Transverse colon (tissue), 4 donors: ENCODE measurements around the gene METAP2. TPM values are rescaled to one million over a fixed set of nuclear protein-coding genes. Genes with fewer than 3 reads are reported as not detected.
"Not testable (repeated sequence)": the region's sequence is repeated elsewhere in the genome, so short reads cannot be mapped to it uniquely, and the experiment has no call there.

Experiments used
- DNase-seq: peaks from one replicate; pipeline ENCODE4 v3.0.0-alpha.2; 2019
- H3K27ac ChIP-seq, 4 donors: fragments of 200-600 bp; sonication (generic); 2 replicates each; pipeline ENCODE4 v1.5.1; 2016 to 2018; ENCODE audit warnings: inconsistent platforms in 4 of 4
- H3K27me3 ChIP-seq: fragments of 200-600 bp; sonication (generic); 2 replicates; pipeline ENCODE4 v1.5.1; 2017; ENCODE audit warnings: inconsistent platforms
- H3K36me3 ChIP-seq, 4 donors: fragments of 200-600 bp; sonication (generic); 2 replicates each; pipeline ENCODE4 v1.5.1; 2017 to 2019; ENCODE audit warnings: inconsistent platforms in 4 of 4
- H3K4me1 ChIP-seq, 4 donors: fragments of 200-600 bp; sonication (generic); 2 replicates each; pipeline ENCODE4 v1.5.1; 2017 to 2020; ENCODE audit warnings: inconsistent platforms in 4 of 4
- H3K4me3 ChIP-seq, 4 donors: fragments of 200-600 bp; sonication (generic); 1 replicate in 1 of 4; 2 replicates in 3 of 4; pipeline versions ENCODE4 v1.5.1 to v1.6.1; 2017 to 2019; ENCODE audit warnings: inconsistent platforms in 4 of 4
- H3K9me3 ChIP-seq, 2 donors: fragments of 200-600 bp; sonication (generic); 2 replicates each; pipeline ENCODE4 v1.5.1; 2017 to 2019; ENCODE audit warnings: inconsistent platforms in 2 of 2
- EP300 ChIP-seq: sonication (generic); formaldehyde crosslinking; IDR thresholded peaks from one replicate; pipeline ENCODE4 v1.6.1; 2017; ENCODE audit warnings: antibody characterized with exemption, low read depth
- POLR2A ChIP-seq: fragments of 450-650 bp; IDR thresholded peaks from one replicate; pipeline ENCODE4 v1.6.1; 2016; ENCODE audit warnings: antibody characterized with exemption, mild to moderate bottlenecking, moderate library complexity
- POLR2AphosphoS5 ChIP-seq, 3 donors: sonication (generic); formaldehyde crosslinking; IDR thresholded peaks; one replicate each; pipeline ENCODE4 v1.6.1; 2016; ENCODE audit warnings: antibody characterized with exemption in 3 of 3
- WGBS, 2 donors: methylation state at CpG; one replicate each; pipeline ENCODE4 v1.1.5; 2018; ENCODE audit warnings: low coverage in 1 of 2; 5-methylcytosine and 5-hydroxymethylcytosine counted together
- in situ Hi-C, 4 donors: fragments of 200-750 bp; cut with MboI; loops; one replicate each; pipeline versions ENCODE4 v1.15.0 to v1.15.1; 2017; ENCODE audit warnings: low sequenced_read_pairs in 3 of 4, low pct_ligation_motif_present in 1 of 4, low pct_unique_long_range_greater_than_20kb in 1 of 4
- intact Hi-C: fragments of 100-400 bp; cut with DNase I; formaldehyde crosslinking; loops from one replicate; pipeline ENCODE4 v1.15.1; 2023; ENCODE audit warnings: low total_unique reads
- total RNA-seq, 4 donors: library from RNA; depleted of rRNA; stranded (reverse); fragments of >200 nt; gene quantifications; one replicate each; pipeline ENCODE4 v1.1.0, GENCODE V29; 2016
- TF ChIP-seq, protein P1 (sequence below), 5 experiments: fragments of 200-600 bp in 3 of 5; fragments of 450-650 bp in 2 of 5; sonication (generic) in 3 of 5; IDR thresholded peaks; 1 replicate in 2 of 5; 2 replicates in 3 of 5; pipeline ENCODE4 v1.5.1; 2016 to 2017; ENCODE audit warnings: antibody characterized with exemption in 5 of 5, inconsistent platforms in 3 of 5, mild to moderate bottlenecking in 2 of 5, moderate library complexity in 1 of 5

Gene METAP2
- total RNA-seq, 4 donors from 2014 or later: 5.2 to 59.7 (median 42.7) TPM

DNA sequence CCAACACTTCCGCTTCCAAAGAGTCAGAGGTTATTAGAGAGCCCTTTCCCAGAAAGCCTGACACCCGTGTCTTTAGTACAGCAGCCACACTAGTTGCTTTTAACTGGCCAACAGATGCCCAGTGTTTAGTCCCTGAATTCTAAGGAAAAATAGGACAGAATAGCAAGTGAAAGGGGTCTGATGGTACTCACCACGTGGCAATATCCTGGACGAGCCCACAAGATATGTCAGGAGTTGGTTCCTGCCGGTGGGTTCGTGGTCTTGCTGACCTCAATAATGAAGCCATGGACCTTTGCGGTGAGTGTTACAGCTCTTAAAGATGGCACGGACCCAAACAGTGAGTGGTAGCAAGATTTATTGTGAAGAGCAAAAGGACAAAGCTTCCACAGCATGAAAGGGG, 16.3 kb upstream of the METAP2 start:
- H3K9me3 ChIP-seq: peaks cover 16 to 19% of the 10 kb centered on the region in 2 donors
- H3K36me3 ChIP-seq, H3K27me3 ChIP-seq, in situ Hi-C loops, H3K4me1 ChIP-seq, DNase-seq, H3K27ac ChIP-seq, intact Hi-C loops, H3K4me3 ChIP-seq: not testable (repeated sequence)
- 74 to 84% methylated on average over 7 to 8 of the region's 8 CpGs for WGBS, 2 donors

DNA sequence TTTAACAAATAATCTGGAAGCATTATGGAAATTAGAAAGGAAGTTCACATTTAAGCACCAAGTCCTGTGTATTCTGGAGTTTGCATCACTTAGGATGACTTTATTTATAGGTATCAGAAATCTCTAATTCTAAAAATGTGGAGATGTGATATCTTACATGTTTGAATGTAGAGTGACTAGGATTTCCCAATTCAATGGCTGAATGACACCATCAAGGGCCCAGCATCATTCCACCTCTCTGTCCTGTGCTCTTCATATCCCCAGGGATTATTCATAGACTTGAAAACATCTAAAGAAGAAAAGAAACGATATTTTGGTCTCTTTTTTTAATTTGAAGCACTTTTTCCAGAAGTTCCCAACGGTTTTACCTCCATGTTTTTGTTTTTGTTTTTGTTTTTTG, 15.2 kb upstream of the METAP2 start:
- DNase-seq: no peak
- WGBS, 2 donors: 46% methylated on average over 2 of the region's 2 CpGs
- Histone ChIP-seq H3K4me1 (no peaks in the 10 kb centered on the region), H3K4me3 (no peak overlapping the region), H3K9me3 (peaks cover 16 to 19% of the 10 kb centered on the region in 2 donors), H3K36me3 (no peaks in the 10 kb centered on the region), H3K27ac (no peak overlapping the region), H3K27me3 (no peaks in the 10 kb centered on the region)
- TF ChIP-seq POLR2AphosphoS5 (IDR thresholded peaks at IDR 0.05) (no peak), POLR2A (no peak), EP300 (no peak)
- TF ChIP-seq, protein P1, sequence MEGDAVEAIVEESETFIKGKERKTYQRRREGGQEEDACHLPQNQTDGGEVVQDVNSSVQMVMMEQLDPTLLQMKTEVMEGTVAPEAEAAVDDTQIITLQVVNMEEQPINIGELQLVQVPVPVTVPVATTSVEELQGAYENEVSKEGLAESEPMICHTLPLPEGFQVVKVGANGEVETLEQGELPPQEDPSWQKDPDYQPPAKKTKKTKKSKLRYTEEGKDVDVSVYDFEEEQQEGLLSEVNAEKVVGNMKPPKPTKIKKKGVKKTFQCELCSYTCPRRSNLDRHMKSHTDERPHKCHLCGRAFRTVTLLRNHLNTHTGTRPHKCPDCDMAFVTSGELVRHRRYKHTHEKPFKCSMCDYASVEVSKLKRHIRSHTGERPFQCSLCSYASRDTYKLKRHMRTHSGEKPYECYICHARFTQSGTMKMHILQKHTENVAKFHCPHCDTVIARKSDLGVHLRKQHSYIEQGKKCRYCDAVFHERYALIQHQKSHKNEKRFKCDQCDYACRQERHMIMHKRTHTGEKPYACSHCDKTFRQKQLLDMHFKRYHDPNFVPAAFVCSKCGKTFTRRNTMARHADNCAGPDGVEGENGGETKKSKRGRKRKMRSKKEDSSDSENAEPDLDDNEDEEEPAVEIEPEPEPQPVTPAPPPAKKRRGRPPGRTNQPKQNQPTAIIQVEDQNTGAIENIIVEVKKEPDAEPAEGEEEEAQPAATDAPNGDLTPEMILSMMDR (IDR thresholded peaks at IDR 0.05): no peak
- in situ Hi-C loops (no loop called here), intact Hi-C loops (no loop called here)

DNA sequence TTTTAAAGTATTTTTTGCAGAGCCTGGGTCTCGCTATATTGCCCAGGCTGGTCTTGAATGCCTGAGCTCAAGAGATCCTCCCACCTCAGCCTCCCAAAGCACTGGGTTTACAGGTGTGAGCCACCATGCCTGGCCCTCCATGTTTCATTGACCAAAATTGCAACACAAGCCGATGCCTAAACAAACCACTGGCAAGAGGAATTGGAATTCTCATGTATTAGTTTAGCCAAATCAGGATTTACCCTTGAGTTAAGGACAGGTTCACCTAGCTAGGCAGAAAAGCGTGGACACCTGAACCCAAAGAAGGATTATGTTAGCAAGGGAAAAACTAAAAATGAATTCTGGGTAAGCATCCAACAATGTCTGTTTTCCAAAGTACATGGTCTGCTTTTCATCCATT, 14.6 kb upstream of the METAP2 start:
- H3K27ac ChIP-seq: no peak overlapping the region
- TF ChIP-seq EP300 (no peak), POLR2AphosphoS5 (IDR thresholded peaks at IDR 0.05) (no peak), POLR2A (no peak)
- TF ChIP-seq, protein P1 (IDR thresholded peaks at IDR 0.05): no peak
- no peak for DNase-seq
- peaks cover 16 to 19% of the 10 kb centered on the region in 2 donors for H3K9me3 ChIP-seq
- H3K36me3 ChIP-seq: no peaks in the 10 kb centered on the region
- no peaks in the 10 kb centered on the region for H3K27me3 ChIP-seq
- H3K4me1 ChIP-seq: no peaks in the 10 kb centered on the region
- in situ Hi-C loops (no loop called here), intact Hi-C loops (no loop called here)
- 86% methylated on average over 2 to 3 of the region's 3 CpGs for WGBS, 2 donors
- no peak overlapping the region for H3K4me3 ChIP-seq

DNA sequence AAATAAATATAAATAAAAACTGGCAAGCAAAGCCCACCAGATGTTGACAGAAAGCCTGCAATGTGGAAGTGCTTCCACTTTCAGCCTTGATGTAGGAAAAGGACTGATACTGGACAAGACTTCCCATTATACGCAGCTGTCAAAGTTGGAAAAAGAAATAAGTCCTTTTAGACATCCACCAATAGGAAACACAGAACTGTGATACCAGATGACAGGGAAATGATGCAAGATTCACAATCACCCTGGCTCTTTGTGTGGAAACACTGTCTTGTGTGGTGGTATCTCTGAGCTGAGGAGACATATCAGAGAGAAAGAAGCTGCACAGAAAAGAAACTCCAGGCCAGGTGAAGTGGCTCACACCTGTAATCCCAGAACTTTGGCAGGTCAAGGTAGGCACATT, 13.8 kb upstream of the METAP2 start:
- no peak for TF ChIP-seq POLR2A
- TF ChIP-seq, protein P1 (IDR thresholded peaks at IDR 0.05): no peak
- TF ChIP-seq POLR2AphosphoS5 (IDR thresholded peaks at IDR 0.05): no peak
- no peak for TF ChIP-seq EP300
- Histone ChIP-seq H3K4me1 (no peaks in the 10 kb centered on the region), H3K9me3 (peaks cover 16 to 19% of the 10 kb centered on the region in 2 donors), H3K27me3 (no peaks in the 10 kb centered on the region), H3K27ac (no peak overlapping the region), H3K36me3 (no peaks in the 10 kb centered on the region), H3K4me3 (no peak overlapping the region)
- 89 to 100% methylated on average over 1 of the region's 1 CpG for WGBS, 2 donors
- no peak for DNase-seq
- intact Hi-C loops (no loop called here), in situ Hi-C loops (no loop called here)

DNA sequence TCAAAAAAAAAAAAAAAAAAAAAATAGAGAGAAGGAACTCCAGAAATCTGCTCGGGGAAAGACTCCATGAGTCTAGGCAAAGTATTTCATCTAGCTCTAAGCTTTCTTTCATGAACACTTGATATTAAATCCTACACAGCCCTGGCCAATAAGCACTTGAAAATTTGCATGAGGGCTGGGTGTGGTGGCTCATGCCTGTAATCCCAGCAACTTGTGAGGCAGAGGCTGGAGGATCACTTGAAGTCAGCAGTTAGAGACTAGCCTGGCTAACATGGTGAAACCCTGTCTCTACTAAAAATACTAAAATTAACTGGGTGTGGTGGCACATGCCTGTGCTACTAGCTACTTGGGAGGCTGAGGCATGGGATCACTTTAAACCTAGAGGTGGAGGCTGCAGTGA, 13.1 kb upstream of the METAP2 start:
- H3K27ac ChIP-seq: no peak overlapping the region
- no peaks in the 10 kb centered on the region for H3K27me3 ChIP-seq
- intact Hi-C loops: no loop called here
- in situ Hi-C loops: no loop called here
- TF ChIP-seq EP300 (no peak), POLR2AphosphoS5 (IDR thresholded peaks at IDR 0.05) (no peak), POLR2A (no peak)
- TF ChIP-seq, protein P1 (IDR thresholded peaks at IDR 0.05): no peak
- no peaks in the 10 kb centered on the region for H3K36me3 ChIP-seq
- no peaks in the 10 kb centered on the region for H3K4me1 ChIP-seq
- H3K9me3 ChIP-seq: peaks cover 16 to 19% of the 10 kb centered on the region in 2 donors
- H3K4me3 ChIP-seq: no peak overlapping the region
- DNase-seq: no peak
- WGBS, 2 donors: 71 to 76% methylated on average over 1 of the region's 1 CpG
